D721Med (cell line): ENCODE results near the gene ROPN1.
"Not testable (repeated sequence)": the region's sequence is repeated elsewhere in the genome, so short reads cannot be mapped to it uniquely, and the experiment has no call there.

Source experiments
- DNase-seq: peaks from one replicate; pipeline ENCODE4 v3.0.0; 2011; ENCODE audit warnings: low spot score; ENCODE audit not compliant: insufficient read length
- FAIRE-seq: peaks from 2 replicates; lab custom pipeline; 2011; peaks lifted over from hg19 to GRCh38; lab: Jason Lieb, UNC
- TF ChIP-seq, protein P1 (sequence below): IDR thresholded peaks from 2 replicates; pipeline ENCODE4 v1.5.1; 2012; ENCODE audit warnings: mild to moderate bottlenecking, control low read depth; ENCODE audit not compliant: insufficient read depth; ENCODE audit errors: missing control alignments

Gene ROPN1

DNA sequence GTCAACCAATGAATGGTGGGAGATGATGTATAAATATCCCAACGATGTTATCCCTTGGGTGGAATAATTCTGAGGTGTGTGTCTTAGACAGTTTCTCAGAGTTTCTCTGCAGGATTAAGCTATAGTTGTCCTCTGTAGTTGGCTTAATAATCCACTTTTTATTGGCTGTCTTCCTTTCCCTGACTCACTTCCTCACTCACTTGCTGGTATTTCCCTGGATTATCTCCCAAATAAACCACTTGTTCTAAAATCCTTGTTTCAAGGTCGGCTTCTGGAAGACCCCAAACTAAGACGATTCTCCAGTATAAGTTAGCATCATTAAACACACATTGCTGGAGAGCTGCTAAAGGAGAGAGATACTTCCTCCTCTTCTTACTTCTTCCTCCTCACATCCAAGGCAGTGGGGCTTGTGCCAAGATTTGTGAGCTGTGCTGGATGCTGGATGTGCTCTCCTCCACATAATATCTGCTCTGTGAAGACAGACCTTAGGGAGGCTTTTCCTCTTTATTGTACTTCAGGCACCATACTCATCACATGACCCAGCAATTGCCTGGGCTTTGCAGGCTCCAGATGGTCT is 22.5 kb upstream of the ROPN1 start:
- FAIRE-seq (no peak), DNase-seq (no peak)
- TF ChIP-seq, protein P1, sequence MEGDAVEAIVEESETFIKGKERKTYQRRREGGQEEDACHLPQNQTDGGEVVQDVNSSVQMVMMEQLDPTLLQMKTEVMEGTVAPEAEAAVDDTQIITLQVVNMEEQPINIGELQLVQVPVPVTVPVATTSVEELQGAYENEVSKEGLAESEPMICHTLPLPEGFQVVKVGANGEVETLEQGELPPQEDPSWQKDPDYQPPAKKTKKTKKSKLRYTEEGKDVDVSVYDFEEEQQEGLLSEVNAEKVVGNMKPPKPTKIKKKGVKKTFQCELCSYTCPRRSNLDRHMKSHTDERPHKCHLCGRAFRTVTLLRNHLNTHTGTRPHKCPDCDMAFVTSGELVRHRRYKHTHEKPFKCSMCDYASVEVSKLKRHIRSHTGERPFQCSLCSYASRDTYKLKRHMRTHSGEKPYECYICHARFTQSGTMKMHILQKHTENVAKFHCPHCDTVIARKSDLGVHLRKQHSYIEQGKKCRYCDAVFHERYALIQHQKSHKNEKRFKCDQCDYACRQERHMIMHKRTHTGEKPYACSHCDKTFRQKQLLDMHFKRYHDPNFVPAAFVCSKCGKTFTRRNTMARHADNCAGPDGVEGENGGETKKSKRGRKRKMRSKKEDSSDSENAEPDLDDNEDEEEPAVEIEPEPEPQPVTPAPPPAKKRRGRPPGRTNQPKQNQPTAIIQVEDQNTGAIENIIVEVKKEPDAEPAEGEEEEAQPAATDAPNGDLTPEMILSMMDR: no peak

DNA sequence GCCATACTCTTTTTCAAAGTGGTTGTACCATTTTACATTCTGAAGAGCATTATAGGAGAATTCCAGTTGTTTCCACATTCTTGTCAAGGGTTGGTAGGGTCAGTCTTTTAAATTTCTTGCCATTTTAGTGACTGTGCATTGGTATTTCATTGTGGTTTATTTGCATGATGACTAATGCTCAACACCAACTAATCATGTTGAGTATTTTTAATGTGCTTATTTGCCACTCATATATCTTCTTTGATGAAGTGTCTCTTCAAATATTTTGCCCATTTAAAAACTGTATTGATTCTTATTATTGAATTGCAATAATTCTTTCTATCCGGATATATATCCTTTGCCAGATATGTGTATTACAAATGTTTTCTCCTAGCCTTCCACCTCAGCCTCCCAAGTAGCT is 16.4 kb upstream of the ROPN1 start:
- not testable (repeated sequence) for DNase-seq, FAIRE-seq

GRCh38 chr3:124007186-124007585 is 15.3 kb upstream of the ROPN1 start:
- FAIRE-seq: no peak
- no peak for DNase-seq
- TF ChIP-seq, protein P1: no peak

- FAIRE-seq, DNase-seq: not testable (repeated sequence)
Observed at GRCh38 chr3:124002405-124003079, 10.6 kb upstream of the ROPN1 start.

GRCh38 chr3:124001366-124001765 is 9.4 kb upstream of the ROPN1 start:
- not testable (repeated sequence) for FAIRE-seq, DNase-seq

DNA sequence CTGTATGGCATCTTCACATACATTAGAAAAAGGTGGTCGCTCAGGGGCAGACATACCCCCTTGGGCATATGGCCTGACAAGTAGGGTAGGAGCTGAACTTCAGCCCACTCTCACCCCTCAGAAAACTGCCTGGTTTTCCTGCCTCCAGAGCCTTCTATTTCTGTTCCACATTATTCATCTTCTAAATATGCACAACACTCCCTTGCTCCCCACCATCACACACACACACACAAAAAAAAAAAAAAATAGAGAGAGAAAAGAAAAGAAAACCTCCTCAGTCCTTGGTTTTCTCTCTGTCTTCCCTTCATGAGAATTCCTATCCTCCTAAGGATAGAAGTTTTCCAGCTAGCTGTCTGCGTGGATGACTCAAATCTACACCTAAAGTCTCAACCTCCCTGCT is 5.6 kb upstream of the ROPN1 start:
- TF ChIP-seq, protein P1: no peak
- FAIRE-seq: no peak
- DNase-seq: no peak

DNA sequence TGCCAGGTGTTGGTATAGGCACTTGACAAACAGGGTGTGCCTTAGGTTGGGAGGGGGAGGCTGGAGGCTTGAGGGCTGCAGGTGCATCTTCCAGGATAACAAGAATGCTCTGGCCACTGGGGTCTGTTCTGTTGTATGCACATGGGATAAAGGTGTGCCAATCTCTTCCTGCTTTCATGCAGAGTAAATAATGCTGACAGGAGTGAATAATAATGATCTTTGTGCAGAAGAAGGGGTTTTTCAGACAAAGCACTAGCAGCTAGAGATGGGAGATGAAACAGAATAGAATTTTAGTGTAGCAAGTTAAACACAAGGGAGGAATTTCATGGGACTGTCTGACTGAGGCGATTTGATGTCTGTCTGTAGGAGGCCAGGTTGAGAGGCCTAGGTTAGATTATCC is 1.9 kb upstream of the ROPN1 start:
- TF ChIP-seq, protein P1: no peak
- no peak for FAIRE-seq
- DNase-seq: no peak

- DNase-seq (no peak), FAIRE-seq (no peak)
- TF ChIP-seq, protein P1: no peak
Observed at GRCh38 chr3:123986427-123986826, 5.5 kb downstream of the ROPN1 start.

DNA sequence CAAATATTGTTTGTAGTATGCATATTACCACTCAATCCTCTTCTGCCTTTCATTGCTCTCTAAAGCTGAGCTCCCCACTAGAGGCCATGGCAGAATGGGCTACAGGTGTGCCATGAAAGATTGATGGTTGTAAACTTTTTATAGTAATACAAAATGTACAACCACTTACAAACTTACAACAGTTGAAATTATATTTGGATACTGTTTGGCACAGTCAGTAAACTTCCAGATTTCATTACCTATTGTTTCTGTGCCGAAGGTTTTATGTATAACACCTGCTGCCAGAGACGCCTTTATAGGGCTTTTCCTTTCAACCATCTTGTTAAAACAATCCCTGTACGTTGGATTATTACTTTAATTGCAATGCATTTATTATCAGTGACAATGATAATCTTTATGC is 7.0 kb downstream of the ROPN1 start:
- no peak for DNase-seq
- FAIRE-seq: no peak
- TF ChIP-seq, protein P1: no peak
